GM18517 (cell line): Measurements from ENCODE around the gene ABCA5.
"Not testable (repeated sequence)": the region's sequence is repeated elsewhere in the genome, so short reads cannot be mapped to it uniquely, and the experiment has no call there.

Source experiments
- ATAC-seq: cut with Tn5 transposase; IDR thresholded peaks from one replicate; pipeline ENCODE4 v1.9.1; 2021; ENCODE audit warnings: mild to moderate bottlenecking, moderate library complexity; ENCODE audit not compliant: unreplicated experiment

ABCA5 gene

DNA sequence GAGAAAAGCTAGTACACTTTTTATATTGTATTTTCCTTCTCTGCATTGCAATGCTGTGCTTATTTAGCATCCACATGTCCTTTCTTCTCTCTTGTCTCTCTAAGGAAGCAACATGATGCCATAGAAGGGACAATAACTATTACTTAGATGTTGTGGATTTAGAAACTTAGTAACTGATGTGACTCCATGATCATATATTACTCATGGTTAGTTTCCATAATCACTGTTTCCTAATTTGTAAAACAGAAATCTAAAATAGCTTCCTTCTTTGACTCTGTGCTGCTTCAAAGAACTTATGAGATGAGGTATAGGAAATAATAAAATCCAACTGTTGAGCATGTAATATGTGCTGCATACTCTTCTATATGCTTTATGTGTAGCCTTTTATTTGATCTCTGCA, 6.6 kb upstream of the ABCA5 start:
- ATAC-seq, result no peak

DNA sequence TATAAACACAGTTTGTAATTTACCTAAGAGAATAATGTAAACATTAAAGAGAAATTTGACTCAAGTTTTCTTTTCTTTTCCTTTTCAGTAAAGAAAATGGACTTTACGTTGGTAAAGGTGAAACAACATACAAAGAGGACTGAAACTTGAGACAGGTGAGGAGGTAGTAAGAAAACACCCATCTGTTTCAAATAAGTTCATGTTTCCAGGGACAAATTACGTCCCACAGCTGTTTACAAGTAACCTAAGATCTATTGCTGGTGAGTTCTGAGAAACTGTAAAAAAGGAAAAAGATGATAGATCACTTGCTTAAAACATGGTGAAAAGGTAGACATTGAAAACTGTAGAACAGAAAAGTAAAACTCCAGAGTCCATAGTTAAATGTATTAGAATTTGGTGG, 4.8 kb upstream of the ABCA5 start:
- ATAC-seq, result no peak

DNA sequence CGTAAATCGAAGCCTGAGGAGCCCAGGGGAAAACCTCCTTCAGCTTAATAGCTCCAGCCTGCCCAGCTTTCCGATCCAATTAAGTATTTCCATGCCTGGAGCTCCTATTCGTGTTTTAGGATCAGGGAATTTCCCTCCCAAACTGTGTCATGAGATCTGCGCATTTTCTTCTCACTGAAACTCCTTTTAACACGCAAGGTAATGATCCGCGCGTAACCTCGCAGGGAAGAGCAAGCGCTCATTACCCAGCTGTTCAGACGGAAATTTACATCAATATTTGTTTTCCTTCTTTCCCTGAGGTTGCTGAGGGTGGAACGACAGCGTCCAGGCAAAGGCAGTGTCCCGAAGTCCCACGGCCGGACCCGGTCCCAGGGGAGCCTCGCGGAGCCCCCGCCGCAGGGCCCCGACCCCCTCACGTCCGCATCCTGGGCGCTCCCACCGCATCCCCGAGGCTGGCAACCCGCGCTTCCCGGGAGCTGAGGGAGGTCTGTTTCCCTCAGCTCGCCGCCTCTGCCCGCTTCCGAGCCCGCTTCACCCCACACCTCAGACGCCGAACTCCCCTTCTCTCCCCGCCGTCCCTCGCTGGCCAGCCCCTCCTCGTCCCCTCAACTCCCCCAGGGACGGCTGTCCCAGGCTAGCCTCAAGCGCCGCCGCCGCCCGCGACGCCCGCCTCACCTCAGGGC, 415 bp downstream of the ABCA5 start:
- ATAC-seq, result peak; percentile 1

DNA sequence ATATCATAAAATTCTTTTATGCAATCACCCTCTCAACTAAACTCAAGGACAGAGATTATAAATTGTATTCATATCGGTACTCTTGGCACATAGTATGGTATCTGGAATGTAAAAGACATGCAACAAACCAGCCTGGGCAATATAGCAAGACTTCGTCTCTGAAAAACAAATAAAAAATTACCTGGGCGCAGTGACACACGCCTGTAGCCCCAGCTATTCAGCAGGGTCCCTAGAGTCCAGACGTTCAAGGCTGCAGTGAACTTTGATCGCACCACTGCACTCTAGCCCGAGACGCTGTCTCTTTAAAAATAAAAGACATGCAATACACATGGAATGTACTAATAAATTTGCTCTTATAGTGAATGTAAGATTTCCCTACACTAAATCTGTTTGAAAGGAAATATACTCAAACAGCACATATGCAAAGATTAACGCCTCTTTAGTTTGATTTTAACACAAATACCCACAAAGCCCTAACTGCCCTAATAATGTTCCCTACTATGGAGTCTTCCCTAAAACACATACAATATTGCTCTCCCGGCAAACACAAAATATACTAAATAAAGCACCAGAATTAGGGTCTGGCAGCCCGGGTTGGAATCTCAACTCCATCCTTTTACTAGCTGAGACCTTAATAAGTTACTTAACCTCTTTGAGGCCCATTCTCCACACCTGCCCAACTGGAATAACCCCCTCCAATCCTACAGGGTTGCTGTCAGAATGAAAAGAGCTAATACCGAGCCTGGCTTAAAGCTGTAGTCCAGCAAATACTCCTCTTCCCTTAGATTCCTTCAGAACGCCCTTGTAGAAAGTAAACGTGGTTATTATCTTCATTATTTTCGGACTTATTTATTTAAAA, 1.2 kb downstream of the ABCA5 start:
- no peak for ATAC-seq

DNA sequence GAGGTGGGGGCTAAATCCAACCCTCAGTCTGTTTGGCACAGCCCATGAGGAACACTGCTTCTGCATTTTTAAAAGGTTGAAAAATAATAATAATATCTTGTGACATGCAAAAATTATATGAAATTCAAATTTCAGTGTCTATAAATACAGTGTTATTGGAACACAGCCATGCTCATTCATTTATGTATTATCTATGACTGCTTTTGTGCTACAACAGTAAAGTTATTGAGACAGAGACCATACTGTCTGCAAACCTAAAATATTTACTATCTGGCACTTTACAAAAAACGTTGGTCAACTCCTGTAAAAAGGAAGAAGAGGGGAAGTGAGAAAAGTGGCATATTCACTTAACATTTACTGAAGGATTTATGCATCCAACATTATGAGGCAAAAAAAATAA, 3.1 kb downstream of the ABCA5 start:
- no peak for ATAC-seq

DNA sequence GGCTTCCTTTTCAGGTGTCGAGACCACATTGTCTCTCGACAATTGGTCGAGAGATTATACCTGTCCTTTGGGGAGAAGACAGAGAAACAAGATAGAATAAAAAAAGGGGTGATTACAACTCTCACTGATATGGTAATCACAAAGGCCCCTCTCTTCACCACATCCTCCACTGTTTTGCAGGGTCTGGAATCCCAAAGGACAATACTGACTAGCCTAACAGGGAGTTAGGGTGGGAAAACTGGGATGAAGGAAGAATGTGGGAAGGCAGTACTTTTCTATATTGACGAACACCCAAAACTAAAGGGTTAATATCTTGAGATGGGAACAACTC, 6.1 kb downstream of the ABCA5 start:
- no peak for ATAC-seq

DNA sequence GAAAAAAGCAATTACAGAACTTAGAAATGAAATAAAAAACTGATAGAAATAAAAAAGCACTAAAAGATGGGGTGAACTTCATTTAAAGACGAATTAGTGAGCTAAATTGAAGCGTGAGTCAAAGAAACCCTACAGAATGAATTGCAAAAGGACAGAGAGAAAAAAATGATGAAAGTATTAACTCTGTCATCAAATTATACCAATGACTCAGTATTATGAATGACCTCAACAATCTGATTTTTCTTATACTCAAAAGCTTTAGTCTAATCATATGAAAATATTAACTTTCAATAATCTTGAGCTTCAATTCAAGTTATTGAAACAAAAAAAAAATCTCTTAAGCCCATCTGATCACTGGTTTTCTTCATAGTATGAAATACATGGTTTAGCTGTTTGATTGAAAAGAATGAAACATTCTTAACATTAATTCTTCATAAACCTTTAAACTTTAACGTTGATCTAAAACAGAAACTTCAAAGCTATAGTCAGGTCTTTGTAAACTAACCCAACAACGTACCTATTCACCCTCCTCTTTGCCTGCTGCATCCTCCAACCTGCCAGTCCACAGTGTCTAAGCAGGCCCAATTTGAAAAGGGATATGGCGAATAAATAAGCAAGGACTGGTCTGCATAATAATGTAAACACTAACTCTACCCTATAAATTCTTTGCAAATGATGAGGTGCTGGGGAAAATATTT, 6.6 kb downstream of the ABCA5 start:
- no peak for ATAC-seq

DNA sequence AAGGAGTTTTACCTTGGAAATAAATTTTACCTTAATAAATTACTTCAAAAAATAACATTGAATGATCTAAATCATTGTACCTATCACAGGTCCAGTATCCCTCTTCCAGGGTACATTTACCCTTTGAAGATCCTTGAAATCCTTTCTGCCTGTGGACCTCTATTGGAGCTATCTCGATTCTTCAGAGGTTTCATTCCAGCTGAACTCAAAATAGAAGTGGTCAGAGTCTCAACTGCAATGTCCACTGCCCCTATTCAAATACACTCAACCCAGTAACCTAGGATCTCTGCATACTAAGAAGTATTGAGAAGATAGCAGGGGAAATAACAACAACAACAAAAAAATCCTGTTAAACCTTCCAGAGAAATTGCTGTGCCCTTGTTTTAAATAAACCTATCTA, 9.3 kb downstream of the ABCA5 start:
- ATAC-seq, result no peak

DNA sequence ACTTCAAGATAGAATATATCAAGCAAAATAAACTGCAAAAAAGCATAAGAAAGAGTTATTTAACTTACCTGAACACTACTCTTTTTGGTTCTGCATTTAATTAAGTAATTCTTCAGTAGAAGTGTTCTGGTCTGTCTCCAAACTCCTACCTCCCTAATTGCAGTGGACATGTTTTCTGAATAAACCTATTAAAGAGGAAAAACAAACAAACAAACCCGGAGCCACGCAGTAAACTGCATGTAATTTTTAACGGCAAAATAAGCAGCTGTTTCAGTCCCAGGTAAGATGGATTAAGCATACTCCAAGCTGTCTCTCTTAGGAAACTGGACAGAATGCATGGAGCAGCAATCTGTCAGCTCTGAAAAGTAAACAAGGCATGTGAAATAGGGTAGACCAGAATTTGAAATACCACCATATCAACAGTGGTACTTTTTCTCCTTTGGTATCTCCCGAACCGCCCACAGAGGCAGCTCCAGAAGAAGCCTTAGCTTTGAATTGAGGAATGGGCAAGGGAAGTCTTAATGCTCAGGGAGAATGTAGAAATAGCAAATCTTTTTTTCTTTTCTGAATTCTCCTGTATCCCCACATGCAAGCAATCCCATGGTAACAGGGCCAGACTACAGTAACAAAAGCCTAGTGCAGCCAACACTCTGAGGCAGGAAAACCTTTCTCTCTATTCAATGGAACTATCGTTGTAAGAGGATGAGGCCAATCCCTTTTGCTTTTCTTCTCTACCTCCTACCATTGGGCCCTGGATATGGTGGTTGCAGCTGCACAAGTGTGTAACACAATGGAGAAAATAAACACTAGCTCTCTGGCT, 12.5 kb downstream of the ABCA5 start:
- ATAC-seq, result no peak

DNA sequence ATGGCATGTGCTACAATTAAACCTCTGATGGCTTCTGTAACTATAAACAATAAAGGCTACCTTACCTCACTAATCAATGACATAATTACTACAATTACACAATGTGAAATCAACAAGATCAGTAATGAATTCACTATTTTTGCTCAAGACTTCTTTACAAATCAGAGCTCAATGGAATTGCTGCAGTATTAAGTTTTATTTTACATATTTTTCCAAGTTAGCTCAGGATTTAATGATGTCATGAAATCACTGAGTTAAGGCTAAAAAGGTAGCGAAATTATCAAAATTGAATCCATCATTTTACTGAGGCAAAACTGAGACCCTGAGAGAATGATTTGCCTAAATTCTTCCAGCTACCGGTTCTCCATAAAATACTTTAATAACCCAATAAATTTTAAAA, 21.8 kb downstream of the ABCA5 start:
- no peak for ATAC-seq

DNA sequence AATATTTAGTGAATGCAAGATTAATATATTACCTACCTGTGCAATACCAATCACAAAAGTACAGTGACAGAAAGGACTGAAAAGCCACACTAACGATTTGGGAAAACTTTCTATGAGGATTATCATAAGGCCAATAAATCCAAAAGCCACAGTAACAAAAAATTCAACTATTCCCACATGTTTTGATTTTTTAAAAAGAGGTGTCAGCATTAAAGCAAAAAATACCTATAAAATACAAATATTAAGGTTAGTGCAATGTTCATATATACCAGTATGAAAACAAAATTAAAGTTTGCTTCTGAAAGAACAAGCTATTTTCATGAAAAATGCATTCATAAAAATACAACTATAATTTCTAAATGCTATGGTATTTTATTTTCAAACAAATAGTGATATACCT, 24.3 kb downstream of the ABCA5 start:
- ATAC-seq, result no peak

DNA sequence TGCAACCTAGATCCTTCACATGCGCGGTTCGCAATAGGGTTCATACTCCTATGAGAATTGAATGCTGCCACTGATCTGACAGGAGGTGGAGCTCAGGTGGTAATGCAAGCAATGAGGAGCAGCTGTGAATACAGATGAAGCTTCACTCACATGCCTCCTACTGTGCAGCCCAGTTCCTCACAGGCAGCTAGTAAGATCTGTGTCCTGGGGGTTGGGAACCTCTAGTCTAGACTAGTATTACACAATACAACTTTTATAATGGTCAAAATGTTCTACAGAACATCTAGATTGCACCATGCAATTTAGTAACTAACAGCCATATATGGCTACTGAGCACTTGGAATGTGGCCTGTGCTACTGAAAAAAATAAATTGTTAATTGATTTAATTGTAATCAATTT, 26.7 kb downstream of the ABCA5 start:
- no peak for ATAC-seq

DNA sequence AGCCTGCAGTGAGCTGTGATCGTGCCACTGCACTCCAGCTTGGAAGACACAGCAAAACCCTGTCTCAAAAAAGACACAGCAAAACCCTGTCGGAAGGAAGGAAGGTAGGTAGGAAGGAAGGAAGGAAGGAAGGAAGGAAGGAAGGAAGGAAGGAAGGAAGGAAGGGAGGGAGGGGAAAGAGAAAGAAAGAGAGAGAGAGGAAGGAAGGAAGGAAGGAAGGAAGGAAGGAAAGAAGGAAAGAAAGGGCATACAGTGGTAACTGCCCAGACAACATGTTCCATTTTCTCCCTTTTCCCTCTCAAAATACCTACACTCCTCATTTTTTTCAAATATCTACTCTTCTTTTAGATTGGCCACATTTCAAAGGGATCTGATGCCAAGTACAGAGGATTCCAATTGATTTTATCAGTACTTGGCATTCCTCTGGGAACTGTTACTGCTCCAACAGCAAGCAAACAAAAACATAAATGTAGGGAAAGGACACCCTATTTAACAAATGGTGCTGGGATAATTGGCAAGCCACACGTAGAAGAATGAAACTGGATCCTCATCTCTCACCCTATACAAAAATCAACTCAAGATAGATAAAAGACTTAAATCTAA, 28.7 kb downstream of the ABCA5 start:
- ATAC-seq, result not testable (repeated sequence)

DNA sequence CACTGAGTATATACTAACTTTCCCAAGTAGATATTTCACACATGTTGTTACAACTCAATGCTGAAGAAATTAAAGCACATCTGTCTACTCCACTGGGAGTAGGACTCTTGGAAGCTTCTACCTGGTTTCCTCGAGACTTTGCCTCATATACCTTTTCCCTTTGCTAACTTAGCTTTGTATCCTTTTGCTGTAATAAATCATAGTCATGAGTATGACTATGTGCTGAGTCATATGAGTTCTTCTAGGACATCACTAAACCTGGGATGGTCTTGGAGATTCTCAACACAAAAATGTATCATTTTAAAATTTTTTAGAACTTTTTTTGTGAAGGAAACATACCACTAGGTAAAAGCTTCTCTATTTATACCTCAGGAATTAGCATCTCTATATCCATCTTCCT, 39.8 kb downstream of the ABCA5 start:
- no peak for ATAC-seq

DNA sequence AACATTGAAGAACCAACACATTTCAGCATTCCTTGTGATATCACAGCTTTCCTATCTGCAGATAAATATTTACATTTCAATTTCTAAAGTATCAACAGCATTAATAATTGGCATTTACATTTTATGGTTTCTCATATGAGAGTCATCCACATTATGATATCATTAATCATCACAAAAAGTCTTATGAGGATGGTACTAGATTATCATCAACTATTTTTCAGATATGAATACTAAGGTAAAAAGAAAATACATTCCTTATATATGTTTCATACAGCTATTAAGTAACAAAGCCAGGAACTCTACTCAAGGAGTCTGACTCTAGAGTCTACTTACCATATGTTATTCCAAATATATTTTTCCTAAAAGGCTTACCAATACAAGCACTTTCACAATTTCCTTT, 40.7 kb downstream of the ABCA5 start:
- ATAC-seq, result no peak

DNA sequence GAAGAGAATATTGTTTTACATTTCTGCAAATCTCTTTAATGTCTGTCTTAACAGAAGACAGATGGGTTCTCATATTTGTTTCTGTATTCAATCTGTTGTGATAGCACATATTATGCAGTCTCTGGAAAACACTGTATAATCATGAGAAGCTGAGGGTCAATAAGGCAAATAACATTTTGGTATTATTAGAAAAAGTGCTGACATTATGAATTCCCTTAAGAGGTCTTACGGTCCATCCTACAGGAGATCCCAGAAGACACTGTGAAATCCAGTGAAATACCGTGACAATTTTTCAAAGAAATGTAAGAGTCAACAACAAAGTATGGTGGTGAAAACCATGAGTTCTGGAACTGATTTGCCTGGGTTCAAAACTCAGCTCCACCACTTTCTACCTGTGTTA, 42.3 kb downstream of the ABCA5 start:
- ATAC-seq, result no peak

DNA sequence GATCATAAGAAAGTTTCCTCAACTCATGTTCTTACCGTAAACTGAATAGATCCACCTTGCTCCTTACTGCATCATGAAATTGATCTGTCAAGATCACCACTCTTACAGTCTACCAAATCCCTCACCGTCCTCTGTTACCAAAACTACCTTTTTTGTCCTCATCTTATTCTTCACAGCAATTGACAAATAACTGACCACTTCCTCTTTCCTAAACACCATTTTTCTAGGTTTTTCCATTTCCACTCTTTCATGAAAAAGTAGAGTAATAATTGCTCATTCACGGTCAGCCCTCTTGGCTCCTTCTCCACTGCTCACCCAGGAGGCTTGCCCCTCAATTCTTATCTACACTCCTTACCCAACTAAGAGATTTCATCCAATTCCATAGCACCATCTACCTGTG, 44.9 kb downstream of the ABCA5 start:
- ATAC-seq, result no peak

DNA sequence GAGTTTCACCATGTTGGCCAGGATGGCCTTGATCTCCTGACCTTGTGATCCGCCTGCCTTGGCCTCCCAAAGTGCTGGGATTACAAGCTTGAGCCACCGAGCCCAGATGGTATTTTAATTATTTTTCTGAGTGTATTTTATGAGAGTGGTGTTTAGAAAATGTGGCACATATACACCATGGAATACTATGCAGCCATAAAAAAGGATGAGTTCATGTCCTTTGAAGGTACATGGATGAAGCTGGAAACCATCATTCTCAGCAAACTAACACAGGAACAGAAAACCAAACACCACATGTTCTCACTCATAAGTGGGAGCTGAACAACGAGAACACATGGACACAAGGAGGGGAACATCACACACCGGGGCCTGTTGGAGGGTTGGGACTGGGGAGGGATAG, 50.7 kb downstream of the ABCA5 start:
- not testable (repeated sequence) for ATAC-seq

DNA sequence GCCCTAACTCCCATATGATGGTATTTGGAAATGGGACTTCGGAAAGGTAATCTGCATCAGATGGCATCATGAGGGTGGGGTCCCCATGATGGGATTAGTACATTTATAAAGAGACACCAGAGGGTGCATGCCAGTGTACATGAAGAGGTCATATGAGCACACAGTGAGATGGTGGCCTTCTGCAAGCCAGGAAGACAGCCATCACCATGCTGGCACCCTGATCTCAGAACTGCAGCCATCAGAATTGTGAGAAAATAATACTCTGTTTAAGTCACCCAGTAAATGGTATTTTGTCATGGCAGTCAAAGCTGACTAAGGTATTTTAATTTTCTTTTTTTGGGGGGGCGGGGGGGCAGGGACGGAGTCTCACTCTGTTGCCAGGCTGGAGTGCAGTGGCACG, 51.2 kb downstream of the ABCA5 start:
- no peak for ATAC-seq

DNA sequence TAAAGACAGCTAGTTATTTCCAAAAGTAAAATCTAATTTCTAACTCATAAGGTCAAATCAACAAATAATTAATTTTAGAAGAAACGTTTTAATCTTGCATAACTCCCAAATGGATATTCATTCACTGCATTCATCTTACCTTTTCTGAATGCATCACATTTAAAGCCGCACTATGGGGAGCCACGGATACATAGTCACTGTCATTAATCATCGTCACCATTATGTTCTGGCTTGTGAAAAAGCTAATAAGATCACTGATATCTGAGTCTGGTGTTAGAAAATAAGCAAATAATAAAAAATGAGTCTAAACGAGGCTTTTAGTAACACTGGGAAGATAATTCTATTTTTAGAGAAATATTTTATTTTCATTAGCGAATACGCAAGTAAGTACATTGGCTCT, 55.9 kb downstream of the ABCA5 start:
- no peak for ATAC-seq
